PFSK-1 (cell line): ENCODE measurements around the gene TPPP3.

Experiments used
- FOXP2 ChIP-seq: optimal IDR thresholded peaks from 2 replicates; pipeline ENCODE3; 2011; ENCODE audit warnings: borderline replicate concordance, control low read depth, inconsistent platforms; ENCODE audit not compliant: insufficient read depth; ENCODE audit errors: extremely low read length, extremely low read depth
- POLR2AphosphoS5 ChIP-seq: IDR thresholded peaks from 2 replicates; pipeline ENCODE4 v1.6.1; 2012; ENCODE audit warnings: low read depth, mild to moderate bottlenecking, control low read depth, low read length, moderate library complexity
- SIN3A ChIP-seq: IDR thresholded peaks from 2 replicates; pipeline ENCODE4 v1.6.1; 2012; ENCODE audit warnings: mild to moderate bottlenecking, low read length, moderate library complexity, borderline replicate concordance; ENCODE audit not compliant: insufficient read depth
- TAF1 ChIP-seq: IDR thresholded peaks from 2 replicates; pipeline ENCODE4 v1.6.1; 2012; ENCODE audit warnings: low read length, control low read depth, borderline replicate concordance; ENCODE audit not compliant: insufficient read depth
- TF ChIP-seq, protein P1 (sequence below), 2 experiments: IDR thresholded peaks; 2 replicates each; pipeline versions ENCODE4 v1.6.1 to v1.8.0; 2011 to 2012; ENCODE audit warnings: low read depth in 2 of 2, low read length in 2 of 2, control low read depth in 1 of 2, inconsistent platforms in 1 of 2, mild to moderate bottlenecking in 1 of 2, moderate library complexity in 1 of 2; ENCODE audit not compliant: insufficient read depth in 1 of 2

DNA sequence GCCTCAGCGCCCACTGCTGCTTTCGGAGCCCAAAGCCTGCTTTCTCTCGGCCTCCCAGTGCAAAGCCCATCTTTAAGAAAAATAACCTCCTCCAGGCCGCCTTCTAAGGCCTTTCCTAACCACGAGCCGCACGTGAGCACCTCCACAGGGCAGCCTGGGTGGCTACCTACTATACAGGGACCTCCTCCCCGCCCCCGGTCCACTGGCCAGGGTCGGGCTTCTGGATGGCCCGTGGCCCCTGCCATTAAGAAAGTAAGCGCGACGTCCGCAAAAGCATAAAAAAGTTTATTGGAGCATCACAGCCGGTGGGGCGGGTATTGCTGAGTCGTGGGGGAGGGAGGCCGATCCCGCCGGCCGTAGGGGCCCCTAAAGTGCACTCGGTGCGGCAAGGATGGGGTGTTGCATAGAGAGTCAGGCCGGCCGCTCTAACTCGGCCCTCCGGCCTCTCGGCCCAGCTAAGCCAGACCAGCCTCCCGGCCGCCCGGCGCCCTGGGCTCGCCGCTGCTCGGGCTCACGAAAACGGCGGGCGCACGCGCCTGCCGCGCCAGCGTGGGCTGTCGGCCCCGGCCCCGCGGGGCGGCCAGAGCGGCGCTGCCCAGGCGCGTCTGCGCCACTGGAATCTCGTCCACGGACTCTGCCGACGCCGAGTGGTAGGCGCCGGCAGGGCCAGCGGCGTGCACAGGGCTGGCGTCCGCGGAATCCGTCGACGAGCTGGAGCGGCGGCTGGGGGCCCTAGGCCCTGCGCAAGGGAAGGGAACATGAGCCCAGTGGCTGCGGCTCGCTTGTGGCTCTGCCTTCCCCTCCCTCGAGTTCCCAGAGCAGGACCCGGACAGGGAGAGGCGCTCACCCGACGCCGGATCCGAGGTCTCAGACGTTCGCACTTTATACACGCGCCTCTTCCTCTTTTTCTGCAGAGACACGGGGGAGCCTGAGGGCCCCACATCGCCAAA, 1.1 kb upstream of the TPPP3 start:
- no peak for TF ChIP-seq POLR2AphosphoS5
- no peak for TF ChIP-seq TAF1
- TF ChIP-seq, protein P1, sequence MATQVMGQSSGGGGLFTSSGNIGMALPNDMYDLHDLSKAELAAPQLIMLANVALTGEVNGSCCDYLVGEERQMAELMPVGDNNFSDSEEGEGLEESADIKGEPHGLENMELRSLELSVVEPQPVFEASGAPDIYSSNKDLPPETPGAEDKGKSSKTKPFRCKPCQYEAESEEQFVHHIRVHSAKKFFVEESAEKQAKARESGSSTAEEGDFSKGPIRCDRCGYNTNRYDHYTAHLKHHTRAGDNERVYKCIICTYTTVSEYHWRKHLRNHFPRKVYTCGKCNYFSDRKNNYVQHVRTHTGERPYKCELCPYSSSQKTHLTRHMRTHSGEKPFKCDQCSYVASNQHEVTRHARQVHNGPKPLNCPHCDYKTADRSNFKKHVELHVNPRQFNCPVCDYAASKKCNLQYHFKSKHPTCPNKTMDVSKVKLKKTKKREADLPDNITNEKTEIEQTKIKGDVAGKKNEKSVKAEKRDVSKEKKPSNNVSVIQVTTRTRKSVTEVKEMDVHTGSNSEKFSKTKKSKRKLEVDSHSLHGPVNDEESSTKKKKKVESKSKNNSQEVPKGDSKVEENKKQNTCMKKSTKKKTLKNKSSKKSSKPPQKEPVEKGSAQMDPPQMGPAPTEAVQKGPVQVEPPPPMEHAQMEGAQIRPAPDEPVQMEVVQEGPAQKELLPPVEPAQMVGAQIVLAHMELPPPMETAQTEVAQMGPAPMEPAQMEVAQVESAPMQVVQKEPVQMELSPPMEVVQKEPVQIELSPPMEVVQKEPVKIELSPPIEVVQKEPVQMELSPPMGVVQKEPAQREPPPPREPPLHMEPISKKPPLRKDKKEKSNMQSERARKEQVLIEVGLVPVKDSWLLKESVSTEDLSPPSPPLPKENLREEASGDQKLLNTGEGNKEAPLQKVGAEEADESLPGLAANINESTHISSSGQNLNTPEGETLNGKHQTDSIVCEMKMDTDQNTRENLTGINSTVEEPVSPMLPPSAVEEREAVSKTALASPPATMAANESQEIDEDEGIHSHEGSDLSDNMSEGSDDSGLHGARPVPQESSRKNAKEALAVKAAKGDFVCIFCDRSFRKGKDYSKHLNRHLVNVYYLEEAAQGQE (IDR thresholded peaks at IDR 0.05; ENCODE audit: insufficient read depth in 1 of 2, low read depth in 2 of 2, low read length in 2 of 2), result no peak
- no peak for TF ChIP-seq FOXP2
- TF ChIP-seq SIN3A, result no peak
